Measurements from ENCODE around the gene SELENOP. TPM values are rescaled to one million over a fixed set of nuclear protein-coding genes. Genes with fewer than 3 reads are reported as not detected.

Gene SELENOP
- total RNA-seq, 1 donor from 2014 or later = 0.20 TPM

DNA sequence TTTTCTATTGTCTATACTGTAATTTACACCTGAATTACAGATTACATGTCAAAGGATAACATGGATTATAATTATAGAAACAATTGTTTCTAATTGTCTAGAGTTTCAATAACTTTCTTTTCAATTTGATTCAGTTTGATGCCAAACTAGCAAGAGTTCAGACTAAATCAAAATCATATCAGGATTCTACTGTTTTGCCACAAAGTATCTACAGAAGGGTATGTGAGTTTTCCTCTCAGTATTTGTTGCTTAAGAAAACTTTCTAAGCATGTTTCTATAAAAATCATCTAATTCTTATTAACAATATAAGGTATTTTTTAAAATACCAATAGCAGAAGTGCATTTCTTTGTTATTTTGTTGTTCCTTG lies 12.5 kb downstream of the SELENOP start:
- Mint-ChIP-seq H3K4me1 (ENCODE audit: low read depth) (no peaks in the 10 kb centered on the region), H3K36me3 (ENCODE audit: low read depth) (no peaks in the 10 kb centered on the region), H3K27ac (ENCODE audit: unreplicated experiment) (no peak overlapping the region), H3K9me3 (ENCODE audit: low read depth) (peaks cover 11% of the 10 kb centered on the region), H3K4me3 (ENCODE audit: unreplicated experiment) (no peak overlapping the region), H3K27me3 (ENCODE audit: low read depth) (peaks cover 7% of the 10 kb centered on the region)
- DNase-seq (ENCODE audit: low spot score) = no peak
- TF ChIP-seq, protein P1, sequence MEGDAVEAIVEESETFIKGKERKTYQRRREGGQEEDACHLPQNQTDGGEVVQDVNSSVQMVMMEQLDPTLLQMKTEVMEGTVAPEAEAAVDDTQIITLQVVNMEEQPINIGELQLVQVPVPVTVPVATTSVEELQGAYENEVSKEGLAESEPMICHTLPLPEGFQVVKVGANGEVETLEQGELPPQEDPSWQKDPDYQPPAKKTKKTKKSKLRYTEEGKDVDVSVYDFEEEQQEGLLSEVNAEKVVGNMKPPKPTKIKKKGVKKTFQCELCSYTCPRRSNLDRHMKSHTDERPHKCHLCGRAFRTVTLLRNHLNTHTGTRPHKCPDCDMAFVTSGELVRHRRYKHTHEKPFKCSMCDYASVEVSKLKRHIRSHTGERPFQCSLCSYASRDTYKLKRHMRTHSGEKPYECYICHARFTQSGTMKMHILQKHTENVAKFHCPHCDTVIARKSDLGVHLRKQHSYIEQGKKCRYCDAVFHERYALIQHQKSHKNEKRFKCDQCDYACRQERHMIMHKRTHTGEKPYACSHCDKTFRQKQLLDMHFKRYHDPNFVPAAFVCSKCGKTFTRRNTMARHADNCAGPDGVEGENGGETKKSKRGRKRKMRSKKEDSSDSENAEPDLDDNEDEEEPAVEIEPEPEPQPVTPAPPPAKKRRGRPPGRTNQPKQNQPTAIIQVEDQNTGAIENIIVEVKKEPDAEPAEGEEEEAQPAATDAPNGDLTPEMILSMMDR (IDR thresholded peaks at IDR 0.05) = no peak

GRCh38 chr5:42798284-42799240 lies 13.1 kb downstream of the SELENOP start:
- no peak for DNase-seq (ENCODE audit: low spot score)
- TF ChIP-seq, protein P1 (IDR thresholded peaks at IDR 0.05) = no peak
- Mint-ChIP-seq H3K9me3 (ENCODE audit: low read depth) (peaks cover 17% of the 10 kb centered on the region), H3K27ac (ENCODE audit: unreplicated experiment) (no peak overlapping the region), H3K36me3 (ENCODE audit: low read depth) (no peaks in the 10 kb centered on the region), H3K27me3 (ENCODE audit: low read depth) (peaks cover 7% of the 10 kb centered on the region), H3K4me1 (ENCODE audit: low read depth) (no peaks in the 10 kb centered on the region), H3K4me3 (ENCODE audit: unreplicated experiment) (no peak overlapping the region)

DNA sequence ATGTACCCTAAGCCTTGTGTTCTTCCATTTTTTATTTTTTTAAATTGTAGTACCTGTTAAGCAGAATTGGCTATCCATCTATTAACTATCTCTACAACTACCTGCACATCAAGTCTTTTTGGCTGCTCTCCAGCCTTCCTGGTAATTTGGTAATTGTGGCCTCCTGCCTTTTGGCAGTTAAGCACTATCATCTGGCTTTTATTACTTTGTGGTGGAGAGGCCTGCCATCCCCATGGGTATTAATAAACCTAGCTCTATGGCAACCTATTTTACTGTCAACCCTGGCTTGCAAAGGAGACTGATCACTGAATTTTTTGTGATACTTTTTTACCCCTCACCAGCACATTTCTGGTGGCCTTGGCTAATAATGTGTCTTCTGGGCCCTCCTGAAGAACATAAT lies 20.5 kb downstream of the SELENOP start:
- TF ChIP-seq, protein P1 (IDR thresholded peaks at IDR 0.05) = no peak
- Mint-ChIP-seq H3K27ac (ENCODE audit: unreplicated experiment) (no peak overlapping the region), H3K36me3 (ENCODE audit: low read depth) (peaks cover 2% of the 10 kb centered on the region), H3K4me3 (ENCODE audit: unreplicated experiment) (no peak overlapping the region), H3K4me1 (ENCODE audit: low read depth) (no peaks in the 10 kb centered on the region), H3K27me3 (ENCODE audit: low read depth) (no peaks in the 10 kb centered on the region), H3K9me3 (ENCODE audit: low read depth) (peaks cover 29% of the 10 kb centered on the region)
- no peak for DNase-seq (ENCODE audit: low spot score)

- Mint-ChIP-seq H3K27ac (ENCODE audit: unreplicated experiment) (no peak overlapping the region), H3K4me3 (ENCODE audit: unreplicated experiment) (no peak overlapping the region)
Measured at GRCh38 chr5:42787845-42788244, 23.8 kb downstream of the SELENOP start.

GRCh38 chr5:42787073-42787472 lies 24.6 kb downstream of the SELENOP start:
- Mint-ChIP-seq H3K9me3 (ENCODE audit: low read depth) (peaks cover 29% of the 10 kb centered on the region), H3K27ac (ENCODE audit: unreplicated experiment) (no peak overlapping the region), H3K4me3 (ENCODE audit: unreplicated experiment) (no peak overlapping the region), H3K36me3 (ENCODE audit: low read depth) (peaks cover 2% of the 10 kb centered on the region), H3K4me1 (ENCODE audit: low read depth) (no peaks in the 10 kb centered on the region), H3K27me3 (ENCODE audit: low read depth) (peaks cover 4% of the 10 kb centered on the region)
- no peak for DNase-seq (ENCODE audit: low spot score)
- TF ChIP-seq, protein P1 (IDR thresholded peaks at IDR 0.05) = no peak

More at GRCh38 chr5:42787845-42788244, 23.8 kb downstream of the SELENOP start:
- TF ChIP-seq, protein P1 (IDR thresholded peaks at IDR 0.05) = no peak
- H3K4me1 Mint-ChIP-seq (ENCODE audit: low read depth) = no peaks in the 10 kb centered on the region
- H3K27me3 Mint-ChIP-seq (ENCODE audit: low read depth) = peaks cover 2% of the 10 kb centered on the region
- DNase-seq (ENCODE audit: low spot score) = no peak
- H3K36me3 Mint-ChIP-seq (ENCODE audit: low read depth) = peaks cover 2% of the 10 kb centered on the region
- peaks cover 29% of the 10 kb centered on the region for H3K9me3 Mint-ChIP-seq (ENCODE audit: low read depth)

Data from chondrocyte (in vitro differentiated cells).